GM18870 (cell line): ENCODE results near the gene CDC40.
A peak's percentile ranks its signal among the peaks of the same experiment; 100 is the strongest.

Source experiments
- ATAC-seq: cut with Tn5 transposase; IDR thresholded peaks from one replicate; pipeline ENCODE4 v1.9.1; 2021; ENCODE audit warnings: moderate library complexity; ENCODE audit not compliant: unreplicated experiment

CDC40 gene

DNA sequence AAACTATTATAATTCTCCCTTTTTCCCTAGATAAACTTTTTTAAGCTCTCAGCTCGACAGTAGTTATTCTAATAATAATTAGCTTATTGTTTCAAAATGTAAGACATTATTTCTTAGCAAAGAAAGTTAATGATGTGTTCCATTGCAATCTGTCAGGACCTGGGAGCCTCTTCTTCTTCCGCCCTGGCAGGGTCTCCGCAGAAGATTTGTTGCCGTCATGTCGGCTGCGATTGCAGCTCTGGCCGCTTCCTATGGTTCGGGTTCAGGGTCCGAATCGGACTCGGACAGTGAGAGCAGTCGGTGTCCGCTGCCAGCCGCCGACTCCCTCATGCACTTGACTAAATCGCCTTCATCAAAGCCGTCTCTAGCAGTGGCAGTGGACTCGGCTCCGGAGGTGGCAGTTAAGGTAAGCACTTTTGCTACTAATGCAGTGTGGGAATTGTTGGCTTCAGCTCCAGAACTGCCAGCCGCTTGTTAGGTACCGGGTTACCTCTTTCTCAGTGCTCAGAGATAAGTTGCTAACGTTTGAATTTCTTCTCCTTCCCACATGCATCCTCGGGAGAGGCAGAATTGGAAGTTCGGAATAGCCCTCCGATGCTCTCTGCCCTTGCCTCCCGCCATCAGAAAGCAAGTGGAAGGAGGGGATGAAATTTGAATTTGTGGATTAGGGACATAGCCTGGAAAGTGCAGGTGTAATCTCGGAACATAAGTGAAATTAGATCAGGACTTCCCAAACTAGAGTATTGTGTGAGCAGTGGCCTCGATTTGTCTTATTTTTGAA, at the start of gene CDC40:
Gene CDC40 (plus strand): TSS at position 200 of the 781 bp plus-strand sequence. CDS start 18 bp downstream, at position 218.
- ATAC-seq, result peak; percentile 63

DNA sequence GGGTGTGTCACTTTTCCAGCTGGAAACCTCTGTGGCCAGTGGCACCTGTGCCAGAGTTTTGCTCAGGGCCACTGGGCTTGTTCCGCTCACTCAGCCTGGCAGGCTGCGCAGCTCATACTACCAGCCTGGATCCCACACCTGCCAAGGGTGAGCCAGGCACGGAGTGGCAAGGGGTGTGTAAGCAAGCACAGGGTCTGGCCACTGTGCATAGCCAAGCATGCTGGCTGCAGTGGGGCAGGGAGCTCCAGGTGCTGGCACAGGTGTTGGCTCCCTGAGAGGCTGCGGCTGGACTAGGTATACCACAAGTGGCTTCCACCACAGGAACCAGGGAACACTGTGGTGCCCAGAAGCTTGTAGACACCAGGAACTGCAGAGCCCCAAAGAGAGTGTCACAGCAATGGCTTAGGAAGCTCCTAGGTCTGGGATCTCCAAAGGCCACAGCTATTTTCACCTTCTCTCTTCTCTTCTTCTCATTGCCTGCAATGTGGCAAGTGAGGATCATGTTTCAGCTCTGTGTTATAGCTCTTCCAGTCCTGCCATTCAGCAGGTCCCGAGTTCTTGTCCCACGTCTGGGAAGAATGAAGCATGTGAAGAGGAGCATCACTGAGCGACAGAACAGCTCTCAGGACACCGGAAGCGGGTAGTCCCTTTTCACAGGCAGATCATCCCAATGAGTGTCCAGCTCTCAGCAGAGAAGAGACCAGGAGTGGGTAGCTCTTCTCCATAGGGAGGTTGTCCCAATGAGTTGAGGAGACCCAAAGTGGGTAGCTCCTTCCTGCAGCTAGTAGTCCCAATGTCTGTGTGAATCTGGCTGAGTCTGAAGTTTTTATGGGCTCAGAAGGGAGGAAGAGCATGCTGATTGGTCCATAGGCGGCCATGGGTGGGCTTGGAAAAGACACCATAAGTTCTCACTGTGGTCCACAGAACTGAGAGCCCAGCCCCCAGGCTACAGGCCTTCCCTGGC, 42.0 kb upstream of the CDC40 start:
- no peak for ATAC-seq

DNA sequence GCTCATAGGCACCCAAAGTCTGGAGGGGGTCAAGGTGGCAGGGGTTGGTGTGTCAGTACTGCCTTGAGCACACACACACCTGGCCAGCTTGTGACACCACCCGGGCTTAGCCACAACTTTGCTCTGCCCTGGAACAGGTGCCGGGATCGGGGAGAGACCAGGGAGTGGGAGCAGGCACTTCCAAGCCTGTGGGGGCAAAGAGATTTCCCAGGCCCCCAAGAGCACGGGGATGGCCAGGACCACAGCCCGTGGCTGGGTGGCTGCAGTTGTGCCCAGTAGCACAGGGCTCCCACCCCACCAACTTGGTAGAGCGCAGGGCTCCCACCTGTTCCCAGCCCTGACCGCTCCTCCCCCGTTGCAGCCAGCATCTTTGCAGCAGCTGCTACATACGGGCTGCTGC, 41.2 kb upstream of the CDC40 start:
- ATAC-seq, result no peak

DNA sequence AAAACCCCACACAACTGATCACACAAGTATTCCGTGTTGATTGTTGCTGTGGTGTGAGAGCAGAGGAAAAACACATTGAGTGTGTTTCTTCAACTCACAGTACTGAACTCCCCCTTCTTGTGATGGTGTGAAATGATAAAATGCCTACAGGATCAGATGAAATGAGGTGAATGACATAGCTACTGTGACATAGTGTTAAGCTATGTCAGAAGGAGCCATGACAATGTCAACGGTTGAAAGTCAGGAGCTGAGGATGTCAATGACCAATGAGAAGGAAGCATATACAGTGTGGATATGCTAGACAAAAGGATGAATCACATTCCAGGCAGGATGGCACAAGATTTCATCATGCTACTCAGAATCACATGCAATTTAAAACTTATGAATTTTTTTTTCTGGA, 39.6 kb upstream of the CDC40 start:
- ATAC-seq, result no peak

DNA sequence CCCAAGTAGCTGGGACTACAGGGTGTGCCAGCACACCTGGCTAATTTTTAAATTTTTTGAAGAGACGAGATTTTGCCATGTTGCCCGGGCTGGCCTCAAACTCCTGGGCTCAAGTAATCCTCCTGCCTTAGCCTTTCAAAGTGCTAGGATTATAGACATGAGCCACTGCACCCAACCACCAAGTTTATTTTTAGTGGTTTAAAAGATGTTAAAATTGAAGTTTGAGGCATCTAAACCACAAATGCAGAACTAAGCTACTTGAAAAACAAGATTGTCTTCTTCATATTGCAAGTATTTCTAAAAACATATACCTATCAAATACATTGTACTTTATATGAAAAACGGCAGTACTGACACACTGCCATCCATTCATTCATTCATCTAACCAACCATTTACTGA, 32.4 kb upstream of the CDC40 start:
- no peak for ATAC-seq

DNA sequence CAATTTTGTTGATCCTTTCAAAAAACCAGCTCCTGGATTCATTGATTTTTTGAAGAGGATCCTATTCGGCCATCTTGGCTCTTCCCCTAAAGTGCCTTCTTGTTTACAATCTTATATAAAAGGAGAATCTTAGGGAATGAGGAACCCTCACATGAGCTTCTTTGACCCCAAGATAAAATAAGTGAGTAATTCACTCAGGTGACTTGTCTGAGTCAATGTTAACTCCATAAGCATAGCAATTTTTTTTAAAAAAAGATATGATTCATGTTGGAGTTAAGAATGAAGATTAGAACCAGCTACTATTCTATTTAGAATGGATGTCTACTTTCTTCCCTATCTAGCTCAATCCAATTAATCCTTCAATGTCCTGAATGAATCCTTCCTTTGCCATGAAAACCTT, 21.7 kb upstream of the CDC40 start:
- ATAC-seq, result no peak

DNA sequence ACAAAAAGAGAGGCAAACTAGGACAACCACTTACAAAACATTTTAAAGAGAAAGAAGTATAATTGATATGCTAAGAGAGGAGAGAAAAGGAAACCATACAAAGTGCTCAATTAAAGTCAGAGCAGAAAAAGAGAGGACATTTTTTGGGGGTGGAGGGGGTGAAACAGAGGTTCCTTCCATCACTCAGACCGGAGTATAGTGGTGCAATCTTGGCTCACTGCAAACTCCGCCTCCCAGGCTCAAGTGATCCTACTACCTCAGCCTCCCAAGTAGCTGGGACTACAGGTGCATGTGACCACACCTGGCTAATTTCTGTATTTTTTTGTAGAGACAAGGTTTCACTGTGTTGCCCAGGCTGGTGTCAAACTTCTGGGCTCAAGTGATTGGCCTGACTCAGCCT, 10.1 kb upstream of the CDC40 start:
- no peak for ATAC-seq

DNA sequence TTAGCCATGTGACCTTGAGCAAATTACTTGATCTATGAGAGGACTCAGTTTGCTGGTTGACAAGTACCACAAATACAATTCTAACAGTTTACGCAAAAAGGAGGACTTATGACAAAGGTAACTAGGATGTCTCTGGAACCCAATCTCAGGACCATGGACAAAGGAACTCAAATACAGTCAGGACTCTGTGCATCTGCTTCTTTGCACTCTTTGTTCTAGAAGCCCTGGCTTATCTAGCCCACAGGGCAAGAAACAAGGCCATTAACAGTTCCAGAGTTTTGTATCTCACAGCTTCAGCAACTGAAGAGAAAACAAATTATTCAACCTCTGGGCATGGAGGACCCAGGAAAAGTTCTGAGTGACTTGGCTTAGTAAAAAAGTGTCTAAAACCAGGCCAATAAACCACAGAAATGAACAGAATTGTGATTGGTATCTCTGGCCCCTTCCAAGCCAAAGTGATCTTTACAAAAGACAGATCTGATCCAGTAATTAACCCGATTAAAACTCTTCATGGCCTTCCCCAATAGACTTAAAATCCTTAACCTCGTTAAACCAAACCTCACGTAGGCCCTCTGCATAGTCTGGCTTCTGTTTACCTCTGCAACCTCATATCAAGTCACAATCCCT, 6.6 kb upstream of the CDC40 start:
- no peak for ATAC-seq

DNA sequence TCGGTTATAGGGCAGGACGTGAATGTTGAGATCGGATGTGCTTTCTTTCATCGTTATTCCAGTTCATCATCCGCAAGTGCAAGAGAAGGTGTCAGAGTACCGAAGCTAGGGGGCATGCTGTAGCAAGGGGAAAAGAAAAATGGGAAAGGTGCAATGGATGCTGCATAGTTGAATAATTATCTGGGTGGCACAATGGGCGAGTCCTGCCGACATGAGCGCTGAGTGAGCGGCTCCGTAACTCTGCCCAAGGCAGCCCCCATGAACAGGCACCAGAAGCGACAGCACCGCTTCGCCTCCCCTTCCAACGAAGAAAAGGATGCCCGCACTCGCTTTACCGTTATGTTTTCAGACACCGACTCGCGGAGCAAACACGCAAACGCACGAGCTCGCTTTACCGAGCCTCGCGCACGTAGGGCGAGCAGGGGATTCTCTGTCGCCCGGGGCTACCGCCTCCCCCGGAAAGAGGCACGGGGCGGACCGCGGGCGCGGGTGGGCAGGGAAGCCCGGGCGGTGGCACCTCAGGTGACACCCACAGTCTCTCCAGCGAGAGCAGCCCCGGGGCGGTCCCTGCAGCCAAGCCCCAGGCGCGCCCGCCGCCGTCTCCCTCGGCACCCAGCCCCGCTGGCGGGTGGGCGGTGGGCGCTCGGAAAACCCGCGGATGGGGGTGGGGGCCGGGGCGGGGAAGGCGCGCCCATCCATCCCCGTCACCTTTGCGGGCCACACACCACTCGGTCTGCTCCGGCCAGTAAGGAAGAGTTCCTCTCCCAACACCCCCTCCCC, 1.4 kb upstream of the CDC40 start:
- ATAC-seq, result no peak

DNA sequence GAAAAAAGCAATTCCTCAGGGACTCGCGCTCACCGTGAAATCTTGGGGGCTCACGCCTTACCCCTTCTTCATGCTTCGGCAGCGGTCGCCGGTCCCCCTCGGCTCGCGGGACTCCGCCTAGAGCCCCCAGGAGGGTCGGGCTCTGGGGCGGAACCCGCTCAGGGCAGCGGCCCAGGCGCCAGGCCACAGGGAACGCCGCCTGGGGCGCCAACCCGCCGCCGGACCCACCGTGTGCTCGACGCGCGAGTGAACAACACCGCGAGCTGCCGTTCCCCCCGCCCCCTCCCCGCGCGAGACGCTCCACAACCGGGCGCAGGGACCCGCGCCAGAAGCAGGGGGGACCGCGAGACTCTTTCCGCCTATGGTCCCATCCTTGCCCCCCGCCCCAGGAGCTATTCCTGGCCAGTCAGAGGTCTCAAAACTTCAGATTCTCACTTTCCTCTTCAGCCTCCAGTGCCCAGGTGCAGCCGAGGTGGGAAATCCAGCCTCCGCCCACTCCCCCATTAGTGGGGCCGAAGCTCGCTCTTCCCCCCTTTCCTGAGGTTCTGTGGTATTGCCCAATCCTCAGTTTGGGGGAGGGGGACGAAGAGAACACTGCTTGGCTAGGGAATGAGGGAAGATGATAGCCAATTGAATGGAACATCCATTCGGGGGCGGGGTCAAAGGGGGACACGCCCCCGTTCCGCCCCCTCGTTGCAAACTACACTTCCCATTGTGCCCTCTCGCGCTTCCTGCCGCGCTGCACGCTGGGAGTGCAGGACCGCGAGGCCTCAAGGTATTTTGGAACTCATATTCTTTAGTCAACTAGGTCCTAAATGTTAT, 610 bp upstream of the CDC40 start, which contains the start of gene WASF1:
Gene WASF1 (minus strand): TSS at position 265 of the 822 bp plus-strand sequence. CDS start 52,069 bp downstream, outside the sequence.
- ATAC-seq, result peak; percentile 90

DNA sequence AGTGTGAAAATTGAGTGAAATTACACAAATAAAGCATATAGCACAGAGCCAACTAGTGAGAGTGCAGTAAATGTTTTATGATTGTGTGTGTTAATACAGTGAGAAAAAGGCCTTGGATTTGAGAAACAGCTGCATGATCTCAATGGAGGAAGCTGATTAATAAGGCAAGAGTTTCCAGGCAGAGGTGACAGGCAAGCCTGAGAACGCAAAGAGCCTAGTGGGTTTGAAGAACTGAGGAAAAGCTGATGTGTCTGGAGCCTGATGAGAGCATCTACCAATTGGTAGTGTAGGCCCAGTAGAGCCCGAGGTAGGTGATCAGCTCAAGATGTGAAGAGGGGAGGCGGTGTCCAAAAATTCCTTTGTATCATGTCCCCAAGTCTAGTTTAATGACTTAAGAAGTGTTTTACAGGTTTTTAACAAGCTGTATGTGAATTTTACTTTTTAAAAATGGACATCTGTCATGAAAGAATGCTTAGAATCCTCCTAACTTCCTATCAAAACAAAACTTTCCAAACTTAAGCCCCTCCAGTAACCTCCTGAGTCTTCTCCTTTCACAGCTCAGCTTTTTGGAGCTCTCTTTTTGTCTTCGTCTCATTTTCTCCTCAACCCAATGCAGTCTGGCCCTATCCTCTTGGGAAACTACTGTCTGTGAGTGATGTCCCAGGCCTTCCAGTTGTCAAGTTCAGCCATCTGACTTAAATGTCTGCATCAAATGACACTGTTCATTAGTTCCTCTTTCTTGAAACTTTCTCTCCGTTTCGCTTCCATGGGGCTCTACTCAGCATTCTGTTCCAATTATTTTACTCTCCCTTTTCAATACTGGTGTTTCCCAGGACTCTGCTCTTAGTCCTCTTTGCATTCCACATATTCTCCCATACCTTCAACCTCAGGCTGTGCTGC, 1.2 kb downstream of the CDC40 start:
- no peak for ATAC-seq

DNA sequence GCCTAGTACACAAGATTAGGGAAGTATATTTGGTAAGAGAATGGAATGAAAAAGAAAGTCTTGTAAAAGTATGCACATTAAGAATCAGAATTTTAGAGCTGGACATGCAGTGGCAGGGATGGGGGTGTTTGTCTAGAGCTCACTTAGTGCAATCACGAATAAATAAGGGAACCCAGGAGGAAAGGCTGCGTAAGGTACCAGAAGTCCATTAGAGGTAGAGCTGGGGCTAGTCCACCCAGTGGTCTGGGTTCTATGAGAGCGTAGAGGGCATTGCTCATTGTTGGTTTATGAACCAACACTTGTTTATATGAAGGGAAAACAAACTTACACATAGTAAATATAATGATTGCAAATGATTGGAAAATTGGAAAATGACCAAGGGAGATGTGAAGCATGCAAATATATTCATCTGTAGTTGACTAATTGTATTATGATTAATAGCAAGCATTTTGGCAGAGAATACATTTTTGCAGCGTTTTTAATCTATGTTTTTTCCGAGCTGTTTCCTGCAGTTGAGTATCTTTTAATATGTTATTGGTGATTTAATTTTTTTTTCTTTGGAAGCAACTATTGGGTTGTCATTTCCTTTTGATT, 3.2 kb downstream of the CDC40 start:
- no peak for ATAC-seq

DNA sequence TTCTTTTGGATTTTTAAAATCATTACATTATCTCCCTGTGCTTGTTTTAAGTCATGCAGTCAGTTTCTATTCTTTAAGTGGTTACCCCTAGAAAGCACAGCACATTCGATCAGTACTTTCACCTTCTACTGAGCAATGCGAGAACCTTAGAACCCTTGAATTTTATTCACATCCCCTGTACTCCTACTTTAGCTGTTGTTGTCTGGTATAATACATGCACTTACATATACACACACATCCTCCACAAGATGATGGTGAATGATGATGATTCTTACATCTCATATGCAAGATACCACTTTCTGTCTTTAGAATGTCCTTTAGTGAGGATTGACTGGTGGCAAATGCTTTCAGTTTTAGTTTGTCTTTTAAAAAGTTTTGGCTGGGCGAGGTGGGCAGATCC, 5.7 kb downstream of the CDC40 start:
- peak; percentile 58 for ATAC-seq

DNA sequence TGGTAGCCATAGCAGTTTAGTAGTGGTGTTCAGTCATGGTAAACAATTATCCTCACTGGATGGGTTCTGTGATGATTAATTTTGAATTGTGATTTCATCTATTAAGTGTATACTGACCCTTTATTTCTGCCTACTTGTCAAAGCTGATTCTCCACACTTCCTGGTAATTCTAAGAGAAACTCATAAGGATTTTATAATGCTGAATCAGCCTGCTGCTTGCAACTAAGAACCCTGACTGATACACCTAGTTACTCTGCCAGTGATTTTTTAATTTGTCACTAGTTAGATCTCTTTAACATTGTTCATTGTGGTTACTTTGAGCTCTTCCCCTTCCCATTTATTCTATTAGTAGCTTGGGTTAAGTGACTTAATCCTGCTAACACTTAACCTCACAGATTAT, 8.6 kb downstream of the CDC40 start:
- ATAC-seq, result no peak

DNA sequence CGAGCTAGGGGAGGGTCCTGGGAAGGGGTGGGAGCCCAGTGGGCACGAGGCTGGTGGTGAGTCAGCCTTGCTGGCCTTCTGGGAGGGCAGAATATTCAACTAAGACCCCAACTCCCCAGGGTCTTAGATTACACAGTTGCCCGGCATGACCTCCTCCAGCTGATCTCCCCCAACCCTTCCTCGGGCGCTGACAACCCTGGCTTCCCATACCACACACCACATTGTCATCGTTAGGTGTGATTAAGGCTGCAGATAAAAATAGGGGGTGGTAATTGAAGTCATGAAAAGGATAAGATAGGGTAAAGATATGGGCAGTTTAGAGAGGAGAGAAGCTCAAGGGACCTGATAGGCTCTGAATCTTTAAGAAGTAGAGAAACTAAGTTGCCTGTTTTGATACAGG, 10.5 kb downstream of the CDC40 start:
- ATAC-seq, result no peak

DNA sequence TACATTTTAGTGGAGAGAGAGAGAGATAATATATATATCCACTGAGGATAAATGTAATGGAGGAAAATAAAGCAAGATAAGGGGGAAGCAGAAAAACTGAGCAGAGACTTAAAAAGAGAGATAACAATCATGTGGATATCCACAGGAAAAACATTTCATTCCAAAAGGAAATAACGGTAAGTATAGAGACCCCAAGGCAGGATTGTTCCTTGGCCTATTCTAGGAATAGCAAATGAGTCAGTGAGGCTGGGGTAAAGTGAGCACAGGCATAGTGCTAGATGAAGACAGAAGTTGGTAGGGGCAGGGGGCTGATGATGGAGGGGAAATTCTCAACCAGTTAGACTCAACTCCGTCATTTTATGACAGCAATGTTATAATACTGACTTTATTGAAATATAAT, 11.2 kb downstream of the CDC40 start:
- no peak for ATAC-seq

DNA sequence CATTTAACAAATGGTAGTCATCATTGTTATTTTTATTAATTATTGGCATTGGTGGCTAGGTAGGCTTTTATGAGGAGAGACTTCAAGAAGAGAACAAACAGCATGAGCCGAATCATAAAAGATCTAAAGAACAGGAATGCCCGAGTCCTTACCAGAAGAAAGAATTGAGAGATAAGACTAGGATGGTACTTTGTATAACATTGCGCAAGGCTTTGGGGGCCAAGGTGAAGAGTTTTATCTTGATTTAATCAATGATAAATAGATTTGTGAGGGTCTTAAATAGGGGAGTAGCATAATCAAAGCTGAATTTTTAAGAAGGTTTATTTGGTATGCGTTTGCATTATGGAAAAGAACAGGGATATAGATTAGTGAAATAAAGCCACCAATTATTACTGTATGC, 15.4 kb downstream of the CDC40 start:
- ATAC-seq, result no peak

DNA sequence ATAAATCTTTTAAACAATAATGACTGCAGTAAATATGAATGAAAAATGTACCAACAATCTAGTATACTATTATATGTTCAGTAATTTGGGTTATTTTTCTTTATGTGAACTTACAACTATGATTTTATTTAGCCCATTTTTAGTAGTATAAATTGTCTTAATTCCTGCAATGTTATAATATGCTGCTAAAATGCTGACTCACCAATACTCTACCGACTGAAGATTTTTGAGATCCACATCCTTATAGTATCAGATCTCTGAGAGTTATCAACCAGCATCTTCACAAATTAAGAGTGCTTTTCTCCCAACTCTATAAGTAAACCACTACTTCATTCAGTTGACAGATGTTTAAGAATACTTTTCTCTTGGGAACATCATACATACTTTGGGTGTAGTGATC, 16.6 kb downstream of the CDC40 start:
- ATAC-seq, result no peak
